ENCODE data around the gene C1QTNF9B.

DNA sequence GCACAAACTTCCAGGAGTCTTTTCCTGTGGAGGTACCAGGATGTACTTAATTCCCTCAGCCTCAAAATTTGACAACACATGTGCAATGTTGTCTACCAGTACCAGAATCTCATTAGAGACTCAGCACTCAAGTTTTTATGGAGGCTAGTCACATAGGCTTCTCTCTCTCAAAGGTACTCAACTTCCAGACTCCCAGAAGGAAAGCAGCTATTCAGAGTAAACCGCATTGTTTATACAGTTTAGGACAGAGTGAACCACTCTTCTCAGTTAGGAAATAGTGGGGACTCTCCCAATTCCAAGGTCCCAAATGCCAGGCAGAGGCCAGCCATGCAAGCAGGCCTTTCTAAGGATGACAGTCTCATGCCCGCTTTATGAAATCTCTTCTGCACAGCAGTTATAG lies 8.5 kb upstream of the C1QTNF9B start:
- no peak for TF ChIP-seq CTCF (IDR thresholded peaks at IDR 0.05)
- TF ChIP-seq EZH2 (IDR thresholded peaks at IDR 0.05; ENCODE audit: borderline replicate concordance, insufficient read depth, low read depth, low read length, poor library complexity, severe bottlenecking) = no peak
